Testis (tissue), 3 donors: Measurements from ENCODE around the gene OLFM1. TPM values are rescaled to one million over a fixed set of nuclear protein-coding genes. Genes with fewer than 3 reads are reported as not detected.
"Not testable (repeated sequence)": the region's sequence is repeated elsewhere in the genome, so short reads cannot be mapped to it uniquely, and the experiment has no call there.

Experiments used
- DNase-seq: peaks from one replicate; pipeline ENCODE4 v3.0.0-alpha.2; 2019
- H3K27ac ChIP-seq, 2 donors: fragments of 200-600 bp; sonication (generic); one replicate each; pipeline ENCODE4 v1.5.1; 2019
- H3K27me3 ChIP-seq: fragments of 200-600 bp; sonication (generic); one replicate; pipeline ENCODE4 v1.5.1; 2019
- H3K36me3 ChIP-seq: fragments of 200-600 bp; sonication (generic); one replicate; pipeline ENCODE4 v1.5.1; 2017; ENCODE audit warnings: low read depth; ENCODE audit errors: missing control alignments
- H3K4me1 ChIP-seq: fragments of 200-600 bp; sonication (generic); one replicate; pipeline ENCODE4 v1.5.1; 2019
- H3K4me3 ChIP-seq, 2 donors: fragments of 200-600 bp; sonication (generic); one replicate each; pipeline ENCODE4 v1.5.1; 2017 to 2019
- H3K9me3 ChIP-seq: fragments of 200-600 bp; sonication (generic); one replicate; pipeline ENCODE4 v1.5.1; 2017
- CTCF ChIP-seq, 3 experiments: fragments of 450-650 bp in 2 of 3; fragments of 200-600 bp in 1 of 3; sonication (generic) in 1 of 3; IDR thresholded peaks; one replicate each; pipeline ENCODE4 v1.5.1; 2016 to 2019; ENCODE audit warnings: antibody characterized with exemption in 3 of 3, mild to moderate bottlenecking in 2 of 3, moderate library complexity in 1 of 3
- POLR2A ChIP-seq: fragments of 450-650 bp; IDR thresholded peaks from one replicate; pipeline ENCODE4 v1.6.1; 2017; ENCODE audit warnings: antibody characterized with exemption, mild to moderate bottlenecking, moderate library complexity
- WGBS, 2 donors: methylation state at CpG; one replicate each; pipeline ENCODE4 v1.1.5; 2018; 5-methylcytosine and 5-hydroxymethylcytosine counted together
- intact Hi-C: fragments of 100-400 bp; cut with DNase I; formaldehyde crosslinking; loops from one replicate; pipeline ENCODE4 v1.15.1; 2023; ENCODE audit warnings: low total_unique reads
- polyA plus RNA-seq: library from polyadenylated mRNA; stranded (reverse); fragments of 350-450 nt; fragmentation: Illumina TruSeq; extraction: RNeasy Lipid Tissue Mini Kit (QIAGEN cat#74804); gene quantifications from one replicate; pipeline ENCODE4 v1.2.3, GENCODE V29; 2014; ENCODE audit warnings: low read depth, low replicate concordance; ENCODE audit not compliant: insufficient read depth
- total RNA-seq, 2 donors: library from RNA; depleted of rRNA; stranded (reverse); fragments of >200 nt; gene quantifications; one replicate each; pipeline ENCODE4 v1.2.3, GENCODE V29; 2016

The OLFM1 gene
- total and polyA plus RNA-seq, 3 donors from 2014 or later: 13.9 to 24.4 (median 16.0) TPM

DNA sequence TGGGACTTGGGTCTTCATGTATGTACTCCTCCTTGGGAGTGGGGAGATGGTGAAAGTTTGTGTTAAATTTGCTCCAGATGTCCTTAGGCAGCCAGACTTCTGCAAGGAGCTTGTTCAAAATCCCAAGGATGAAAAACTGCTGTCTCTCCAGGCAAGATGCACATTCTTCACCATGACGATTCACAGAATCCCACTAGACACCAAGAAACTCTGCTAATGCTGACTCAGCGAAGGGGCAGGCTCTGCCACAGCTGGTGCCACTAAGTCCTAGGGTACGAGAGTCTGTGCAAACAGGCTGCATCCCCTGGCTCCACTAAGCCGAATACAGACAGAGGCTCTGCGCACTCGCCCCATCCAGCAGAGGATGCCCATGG, 71.1 kb downstream of the OLFM1 start:
- H3K27me3 ChIP-seq: no peaks in the 10 kb centered on the region
- no peaks in the 10 kb centered on the region for H3K36me3 ChIP-seq
- no peak overlapping the region for H3K27ac ChIP-seq
- 87% methylated on average over 6 of the region's 6 CpGs; no CpG with 5 or more reads in 1 of the 2 donors for WGBS, 2 donors
- intact Hi-C loops: no loop called here
- no peak for DNase-seq
- H3K9me3 ChIP-seq: no peaks in the 10 kb centered on the region
- H3K4me1 ChIP-seq: no peaks in the 10 kb centered on the region
- TF ChIP-seq CTCF (IDR thresholded peaks at IDR 0.05) (no peak), POLR2A (no peak)
- no peak overlapping the region for H3K4me3 ChIP-seq

DNA sequence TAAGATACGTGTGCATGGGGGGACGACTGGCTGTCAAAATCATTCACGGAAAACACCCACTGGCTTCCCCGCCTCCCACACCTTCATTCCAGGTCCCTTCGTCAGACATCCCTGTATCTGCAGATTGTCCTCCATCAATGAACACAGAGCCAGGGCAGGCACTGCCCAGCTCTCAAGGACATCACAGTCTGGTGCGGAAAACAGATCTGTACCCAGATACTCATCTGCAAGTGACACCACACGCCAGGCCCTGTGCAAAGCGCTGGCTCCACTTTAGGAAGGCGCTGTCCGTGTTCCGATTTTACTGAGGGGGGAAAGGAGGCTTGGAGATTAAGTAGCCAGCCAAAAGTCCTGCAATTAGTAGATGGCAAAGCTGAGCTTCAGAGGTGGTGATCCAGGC, 72.3 kb downstream of the OLFM1 start:
- Histone ChIP-seq H3K4me3 (no peak overlapping the region), H3K4me1 (no peaks in the 10 kb centered on the region), H3K9me3 (no peaks in the 10 kb centered on the region), H3K27me3 (no peaks in the 10 kb centered on the region), H3K27ac (no peak overlapping the region), H3K36me3 (no peaks in the 10 kb centered on the region)
- intact Hi-C loops: no loop called here
- 50 to 80% methylated on average over 6 to 11 of the region's 11 CpGs for WGBS, 2 donors
- DNase-seq: no peak
- TF ChIP-seq POLR2A (no peak), CTCF (IDR thresholded peaks at IDR 0.05) (no peak)

DNA sequence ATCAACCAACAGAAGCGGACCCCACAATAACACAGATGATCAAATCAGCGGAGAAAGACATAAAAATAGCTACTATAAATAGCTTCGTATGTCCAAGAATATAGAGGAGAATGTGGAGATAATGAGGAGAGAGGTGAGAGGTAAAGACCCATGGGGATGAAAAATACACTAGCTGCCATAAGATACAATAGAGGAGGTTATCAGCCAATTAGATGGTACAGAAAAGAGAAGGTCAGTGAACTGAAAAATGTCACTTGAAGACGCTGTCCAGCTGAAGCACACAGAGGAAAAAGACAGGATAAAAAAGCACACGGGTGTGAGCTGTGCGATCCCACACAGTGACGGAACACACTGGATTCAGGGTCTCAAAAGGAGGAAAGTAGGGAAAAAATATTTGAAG, 73.4 kb downstream of the OLFM1 start:
- H3K4me1 ChIP-seq: no peaks in the 10 kb centered on the region
- H3K27me3 ChIP-seq: no peaks in the 10 kb centered on the region
- no peak overlapping the region for H3K4me3 ChIP-seq
- no peak overlapping the region for H3K27ac ChIP-seq
- WGBS, 2 donors: 72 to 79% methylated on average over 7 of the region's 7 CpGs
- no peaks in the 10 kb centered on the region for H3K36me3 ChIP-seq
- no peaks in the 10 kb centered on the region for H3K9me3 ChIP-seq
- TF ChIP-seq CTCF (IDR thresholded peaks at IDR 0.05) (no peak), POLR2A (no peak)
- no peak for DNase-seq
- intact Hi-C loops: no loop called here

DNA sequence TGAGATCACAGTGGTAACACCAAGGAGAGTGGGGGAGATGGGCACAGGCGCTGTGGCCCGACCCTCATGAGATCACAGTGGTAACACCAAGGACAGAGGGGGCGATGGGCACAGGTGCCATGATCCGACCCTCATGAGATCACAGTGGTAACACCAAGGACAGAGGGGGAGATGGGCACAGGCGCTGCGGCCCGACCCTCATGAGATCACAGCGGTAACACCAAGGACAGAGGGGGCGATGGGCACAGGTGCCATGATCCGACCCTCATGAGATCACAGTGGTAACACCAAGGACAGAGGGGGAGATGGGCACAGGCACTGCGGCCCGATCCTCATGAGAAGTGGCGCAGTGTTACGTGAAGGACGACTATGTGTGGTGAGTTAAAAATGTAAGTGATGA, 75.1 kb downstream of the OLFM1 start:
- 89 to 96% methylated on average over 15 of the region's 15 CpGs for WGBS, 2 donors
- not testable (repeated sequence) for DNase-seq, H3K27me3 ChIP-seq

DNA sequence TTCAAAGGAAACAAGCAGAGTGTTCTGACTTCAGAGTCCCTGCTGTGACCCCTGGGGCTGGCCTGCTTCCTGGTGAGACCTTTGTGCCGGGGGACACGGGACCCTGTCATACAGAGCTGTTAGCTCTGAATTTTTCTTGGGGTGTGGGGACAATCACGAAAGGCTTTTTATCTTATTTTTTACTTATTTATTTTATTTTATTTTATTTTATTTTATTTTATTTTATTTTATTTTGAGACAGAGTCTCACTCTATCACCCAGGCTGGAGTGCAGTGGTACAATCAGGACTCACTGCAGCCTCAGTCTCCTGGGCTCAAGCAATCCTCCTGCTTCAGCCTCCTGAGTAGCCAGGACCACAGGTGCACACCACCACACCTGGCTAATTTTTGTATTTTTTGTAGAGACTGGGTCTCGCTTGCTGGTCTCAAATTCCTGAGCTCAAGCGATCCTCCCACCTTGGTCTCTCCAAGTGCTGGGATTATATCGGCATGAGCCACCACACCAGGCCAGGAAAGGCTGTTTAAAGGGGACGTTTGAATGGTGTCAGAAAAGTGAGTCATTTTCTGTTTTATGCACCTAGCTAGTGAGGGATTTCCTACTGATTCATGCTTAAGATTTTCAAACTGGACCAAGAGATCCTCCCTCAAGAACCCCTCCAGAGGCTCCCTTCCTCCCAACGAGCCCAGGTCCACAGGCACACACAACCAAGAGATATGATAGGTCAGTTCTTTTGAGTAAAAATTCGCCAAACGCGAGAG, 75.7 kb downstream of the OLFM1 start:
- no peaks in the 10 kb centered on the region for H3K36me3 ChIP-seq

More for the DNA sequence above, 75.1 kb downstream of the OLFM1 start:
- H3K4me1 ChIP-seq, H3K36me3 ChIP-seq, intact Hi-C loops, H3K27ac ChIP-seq, H3K4me3 ChIP-seq, H3K9me3 ChIP-seq: not testable (repeated sequence)

More for the DNA sequence above, 75.7 kb downstream of the OLFM1 start:
- intact Hi-C loops: no loop called here
- Histone ChIP-seq H3K9me3 (no peaks in the 10 kb centered on the region), H3K4me3 (no peak overlapping the region), H3K27ac (no peak overlapping the region), H3K27me3 (no peaks in the 10 kb centered on the region), H3K4me1 (peaks cover 3% of the 10 kb centered on the region)
- DNase-seq: no peak
- TF ChIP-seq CTCF (IDR thresholded peaks at IDR 0.05) (no peak), POLR2A (no peak)
- 81 to 86% methylated on average over 11 of the region's 11 CpGs for WGBS, 2 donors
